Left lung (tissue), 10 donors: ENCODE results near the gene RCVRN. TPM values are rescaled to one million over a fixed set of nuclear protein-coding genes. Genes with fewer than 3 reads are reported as not detected.
A peak's percentile ranks its signal among the peaks of the same experiment; 100 is the strongest.

Experiments
- ATAC-seq: fragments of 200-7000 bp; cut with Tn5 transposase; one replicate; pipeline ENCODE4 v1.9.1; 2020; ENCODE audit warnings: moderate library complexity
- DNase-seq, 4 donors: peaks; one replicate each; pipeline ENCODE4 v3.0.0-alpha.2; 2013 to 2020
- H3K27ac ChIP-seq, 2 donors: fragments of 200-600 bp; sonication (generic) in 1 of 2; one replicate each; pipeline versions ENCODE4 v1.5.0 to v1.8.0; 2020 to 2021
- H3K27me3 ChIP-seq, 2 donors: fragments of 200-600 bp; sonication (generic) in 1 of 2; one replicate each; pipeline versions ENCODE4 v1.5.0 to v1.8.0; 2020 to 2021
- H3K36me3 ChIP-seq, 2 donors: fragments of 200-600 bp; sonication (generic) in 1 of 2; one replicate each; pipeline versions ENCODE4 v1.5.0 to v1.8.0; 2020 to 2021
- H3K4me1 ChIP-seq, 2 donors: fragments of 200-600 bp; one replicate each; pipeline ENCODE4 v1.8.0; 2021
- H3K4me3 ChIP-seq, 2 donors: fragments of 200-600 bp; sonication (generic) in 1 of 2; one replicate each; pipeline versions ENCODE4 v1.5.0 to v1.8.0; 2020 to 2021; ENCODE audit warnings: mild to moderate bottlenecking in 1 of 2
- H3K9me3 ChIP-seq, 2 donors: fragments of 200-600 bp; sonication (generic) in 1 of 2; one replicate each; pipeline versions ENCODE4 v1.5.0 to v1.8.0; 2020 to 2021
- CTCF ChIP-seq, 2 donors: fragments of 200-600 bp; sonication (generic) in 1 of 2; IDR thresholded peaks; one replicate each; pipeline versions ENCODE4 v1.5.0 to v1.8.0; 2021; ENCODE audit warnings: antibody characterized with exemption in 2 of 2
- intact Hi-C, 2 donors: fragments of 100-400 bp; cut with DNase I; formaldehyde crosslinking; loops; one replicate each; pipeline versions ENCODE4 v1.11.2 to v1.14.2; 2022
- polyA plus RNA-seq, 6 donors: library from polyadenylated mRNA; unstranded; fragments of 120-200 nt; gene quantifications; one replicate each; pipeline ENCODE4 v1.2.1, GENCODE V29; 2013; ENCODE audit not compliant: insufficient read length in 6 of 6
- total RNA-seq, 2 donors: library from RNA; stranded (reverse); fragmentation: NEBNext Ultra II Directional; extraction: Animal tissue kit (Norgen Biotek cat#: 25700); gene quantifications; one replicate each; pipeline ENCODE4 v1.2.1, GENCODE V29; 2021
- donor health status: DM: no; HTN: yes; CAD: no.
- donor health status: DM: no; HTN: no; CAD: no.

Gene RCVRN
- total and polyA plus RNA-seq, 8 donors: 0.17 to 0.67 (median 0.41) TPM

DNA sequence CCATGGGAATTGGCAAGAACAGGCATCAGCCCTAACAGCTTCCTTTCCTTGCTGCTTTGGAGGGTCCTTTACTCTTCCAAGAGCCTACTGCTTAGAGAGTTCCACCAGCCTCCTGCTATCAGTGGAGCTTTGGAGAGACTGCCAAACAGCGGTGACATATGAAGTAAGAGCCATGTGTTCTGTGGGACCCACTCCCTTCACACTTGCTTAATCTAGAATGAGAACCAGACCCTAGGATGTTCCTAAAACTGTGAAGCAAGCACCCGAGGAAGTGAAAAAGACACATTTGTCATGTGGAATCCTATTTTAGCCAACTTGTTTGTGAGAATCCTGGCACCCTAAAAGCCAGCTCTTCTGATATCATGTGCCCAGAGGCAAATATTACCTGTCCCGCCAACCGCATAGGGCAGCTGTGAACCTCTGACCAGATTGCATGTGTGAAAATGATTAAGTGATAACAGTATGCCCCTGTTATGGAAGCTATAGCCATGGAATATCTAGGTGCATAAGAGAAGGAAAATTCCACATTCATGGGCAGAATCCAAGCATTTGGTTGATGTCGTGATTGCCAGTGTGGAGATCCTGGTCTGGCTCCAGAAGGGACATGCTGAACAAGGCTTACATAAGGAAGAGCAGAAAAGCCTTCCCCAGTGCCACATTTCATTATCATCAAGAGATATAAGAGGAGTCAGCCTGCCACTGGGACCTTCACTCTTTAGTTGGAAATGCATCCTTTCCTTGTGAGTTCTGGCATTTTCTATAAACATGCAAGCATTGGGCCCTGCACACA is 18.7 kb downstream of the RCVRN start:
- Histone ChIP-seq H3K4me1 (no peaks in the 10 kb centered on the region), H3K4me3 (no peak overlapping the region), H3K27ac (no peak overlapping the region), H3K9me3 (peaks cover 0 to 29% of the 10 kb centered on the region in 2 donors), H3K36me3 (no peaks in the 10 kb centered on the region), H3K27me3 (peaks cover 0 to 5% of the 10 kb centered on the region in 2 donors)
- intact Hi-C loops: no loop called here
- DNase-seq (no peak), ATAC-seq (peak; percentile 24)
- TF ChIP-seq CTCF (IDR thresholded peaks at IDR 0.05): no peak

DNA sequence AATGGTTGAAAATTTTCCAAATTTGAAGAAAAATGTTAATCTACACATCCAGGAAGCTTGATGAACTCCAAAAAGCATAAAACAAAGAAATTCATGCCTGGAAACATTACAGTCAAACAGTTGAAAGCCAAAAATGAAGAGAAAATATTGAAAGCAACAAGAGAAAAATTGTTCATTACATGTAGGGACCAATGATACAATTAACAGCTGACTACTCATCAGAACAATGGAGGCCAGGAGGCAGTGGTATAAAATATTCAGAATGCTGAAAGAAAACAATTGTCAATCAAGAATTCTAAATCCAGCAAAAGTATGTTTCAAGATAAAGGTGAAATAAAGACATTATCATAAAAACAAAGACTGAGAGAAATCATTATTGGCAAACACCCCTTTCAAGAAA is 21.6 kb downstream of the RCVRN start:
- TF ChIP-seq CTCF (IDR thresholded peaks at IDR 0.05): no peak
- intact Hi-C loops: no loop called here
- Histone ChIP-seq H3K4me3 (no peak overlapping the region), H3K27me3 (no peaks in the 10 kb centered on the region), H3K36me3 (no peaks in the 10 kb centered on the region), H3K4me1 (peaks cover 0 to 13% of the 10 kb centered on the region in 2 donors), H3K27ac (no peak overlapping the region), H3K9me3 (peaks cover 0 to 29% of the 10 kb centered on the region in 2 donors)
- no peak for DNase-seq
- ATAC-seq: no peak

DNA sequence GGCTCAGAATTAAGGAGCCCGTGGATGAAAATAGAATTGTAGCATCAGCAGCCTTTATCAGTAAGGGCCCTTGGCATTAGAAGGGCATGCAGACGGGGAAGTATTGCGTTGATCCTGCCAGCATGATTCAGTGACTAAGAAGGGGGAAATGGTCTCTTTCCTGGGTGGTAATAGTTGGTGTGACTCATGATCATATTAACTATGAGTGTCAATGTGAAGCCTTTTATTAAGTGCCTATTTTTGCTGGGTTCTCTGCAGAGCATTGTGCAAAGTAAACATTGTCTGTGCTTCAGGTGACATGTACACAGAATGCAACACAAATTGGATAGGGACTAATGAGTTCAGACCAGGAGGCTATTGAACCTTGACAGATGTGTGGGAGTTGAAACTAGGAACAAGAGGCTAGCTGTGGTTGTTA is 24.5 kb downstream of the RCVRN start:
- peaks cover 0 to 29% of the 10 kb centered on the region in 2 donors for H3K9me3 ChIP-seq
- no peaks in the 10 kb centered on the region for H3K27me3 ChIP-seq
- intact Hi-C loops: no loop called here
- TF ChIP-seq CTCF (IDR thresholded peaks at IDR 0.05): no peak
- H3K27ac ChIP-seq: no peak overlapping the region
- DNase-seq: peak in 1 of 4 donors; percentile 43
- ATAC-seq: peak; percentile 86
- H3K36me3 ChIP-seq: no peaks in the 10 kb centered on the region
- no peak overlapping the region for H3K4me3 ChIP-seq
- peaks cover 0 to 17% of the 10 kb centered on the region in 2 donors for H3K4me1 ChIP-seq

GRCh38 chr17:9878786-9879525 is 26.1 kb downstream of the RCVRN start:
- ATAC-seq: no peak
- TF ChIP-seq CTCF (IDR thresholded peaks at IDR 0.05): no peak
- H3K27ac ChIP-seq: no peak overlapping the region
- H3K4me3 ChIP-seq: no peak overlapping the region
- peaks cover 0 to 17% of the 10 kb centered on the region in 2 donors for H3K4me1 ChIP-seq
- no peak for DNase-seq
- no peaks in the 10 kb centered on the region for H3K27me3 ChIP-seq
- H3K36me3 ChIP-seq: no peaks in the 10 kb centered on the region
- peaks cover 0 to 20% of the 10 kb centered on the region in 2 donors for H3K9me3 ChIP-seq
- intact Hi-C loops: no loop called here

- Histone ChIP-seq H3K4me3 (no peak overlapping the region), H3K27me3 (no peaks in the 10 kb centered on the region), H3K4me1 (peaks cover 0 to 17% of the 10 kb centered on the region in 2 donors), H3K27ac (no peak overlapping the region), H3K9me3 (peaks cover 0 to 14% of the 10 kb centered on the region in 2 donors), H3K36me3 (no peaks in the 10 kb centered on the region)
- TF ChIP-seq CTCF (IDR thresholded peaks at IDR 0.05): no peak
- intact Hi-C loops: no loop called here
- DNase-seq: no peak
- no peak for ATAC-seq
These were observed 26.7 kb downstream of the RCVRN start for GRCh38 chr17:9878356-9878755.
